LNCaP clone FGC (cell line): Measurements from ENCODE around the gene PYROXD2.
"Not testable (repeated sequence)": the region's sequence is repeated elsewhere in the genome, so short reads cannot be mapped to it uniquely, and the experiment has no call there.

Experiments
- DNase-seq: peaks from one replicate; pipeline ENCODE4 v3.0.0-alpha.2; 2011; ENCODE audit warnings: low read depth
- H3K4me3 ChIP-seq: 2 replicates; pipeline ENCODE4 v1.5.1; 2011; ENCODE audit warnings: mild to moderate bottlenecking, low read depth, low read length, control low read depth
- TF ChIP-seq, protein P1 (sequence below): IDR thresholded peaks from 2 replicates; pipeline ENCODE4 v1.5.1; 2012; ENCODE audit warnings: mild to moderate bottlenecking; ENCODE audit not compliant: control insufficient read depth, insufficient read depth; ENCODE audit errors: extremely low read depth

PYROXD2 gene

DNA sequence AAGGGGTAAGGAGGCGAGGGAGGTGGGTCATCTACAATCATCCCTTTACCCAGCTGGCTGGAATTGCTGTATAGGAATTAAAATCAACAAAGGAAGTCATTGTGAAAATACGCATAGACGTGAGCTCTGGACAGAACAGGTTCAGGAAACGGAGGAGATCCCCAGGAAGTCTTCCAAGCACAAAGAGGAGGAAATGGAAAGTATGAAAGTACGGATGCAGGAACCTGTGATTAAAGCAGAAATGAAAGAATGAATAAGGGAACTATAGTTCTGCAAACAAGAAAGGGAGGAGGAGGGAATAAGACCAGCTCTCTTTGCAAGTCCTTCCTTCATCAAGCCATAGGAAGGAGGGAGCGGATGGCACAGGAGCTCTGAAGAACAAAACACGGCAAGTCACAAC, 61.8 kb downstream of the PYROXD2 start:
- TF ChIP-seq, protein P1, sequence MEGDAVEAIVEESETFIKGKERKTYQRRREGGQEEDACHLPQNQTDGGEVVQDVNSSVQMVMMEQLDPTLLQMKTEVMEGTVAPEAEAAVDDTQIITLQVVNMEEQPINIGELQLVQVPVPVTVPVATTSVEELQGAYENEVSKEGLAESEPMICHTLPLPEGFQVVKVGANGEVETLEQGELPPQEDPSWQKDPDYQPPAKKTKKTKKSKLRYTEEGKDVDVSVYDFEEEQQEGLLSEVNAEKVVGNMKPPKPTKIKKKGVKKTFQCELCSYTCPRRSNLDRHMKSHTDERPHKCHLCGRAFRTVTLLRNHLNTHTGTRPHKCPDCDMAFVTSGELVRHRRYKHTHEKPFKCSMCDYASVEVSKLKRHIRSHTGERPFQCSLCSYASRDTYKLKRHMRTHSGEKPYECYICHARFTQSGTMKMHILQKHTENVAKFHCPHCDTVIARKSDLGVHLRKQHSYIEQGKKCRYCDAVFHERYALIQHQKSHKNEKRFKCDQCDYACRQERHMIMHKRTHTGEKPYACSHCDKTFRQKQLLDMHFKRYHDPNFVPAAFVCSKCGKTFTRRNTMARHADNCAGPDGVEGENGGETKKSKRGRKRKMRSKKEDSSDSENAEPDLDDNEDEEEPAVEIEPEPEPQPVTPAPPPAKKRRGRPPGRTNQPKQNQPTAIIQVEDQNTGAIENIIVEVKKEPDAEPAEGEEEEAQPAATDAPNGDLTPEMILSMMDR = no peak
- H3K4me3 ChIP-seq = no peak overlapping the region
- no peak for DNase-seq

GRCh38 chr10:98351831-98352402, 63.1 kb downstream of the PYROXD2 start:
- no peak for DNase-seq

DNA sequence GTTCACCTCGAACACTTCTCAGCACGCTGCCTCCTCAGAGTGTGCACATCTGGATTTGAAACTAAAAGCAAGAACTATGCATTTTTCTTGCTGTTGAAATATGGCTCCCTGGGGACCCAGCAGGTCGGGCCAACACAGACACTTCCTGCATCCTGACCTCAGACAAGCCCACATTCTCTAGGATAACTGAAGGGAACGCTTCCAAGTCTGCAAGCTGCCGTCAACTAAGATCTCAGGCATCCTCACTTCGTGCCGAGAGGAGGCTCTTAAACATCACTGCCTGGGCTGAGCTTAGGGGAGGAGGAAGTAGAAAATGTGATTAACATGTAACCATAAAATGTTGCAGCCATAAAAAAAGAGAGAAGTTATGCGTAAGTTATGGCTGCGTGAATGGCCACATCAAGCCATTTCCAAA, 65.5 kb downstream of the PYROXD2 start:
- DNase-seq = no peak
- no peak overlapping the region for H3K4me3 ChIP-seq
- TF ChIP-seq, protein P1 = no peak

More at GRCh38 chr10:98351831-98352402, 63.1 kb downstream of the PYROXD2 start:
- TF ChIP-seq, protein P1 = no peak
- no peak overlapping the region for H3K4me3 ChIP-seq

DNA sequence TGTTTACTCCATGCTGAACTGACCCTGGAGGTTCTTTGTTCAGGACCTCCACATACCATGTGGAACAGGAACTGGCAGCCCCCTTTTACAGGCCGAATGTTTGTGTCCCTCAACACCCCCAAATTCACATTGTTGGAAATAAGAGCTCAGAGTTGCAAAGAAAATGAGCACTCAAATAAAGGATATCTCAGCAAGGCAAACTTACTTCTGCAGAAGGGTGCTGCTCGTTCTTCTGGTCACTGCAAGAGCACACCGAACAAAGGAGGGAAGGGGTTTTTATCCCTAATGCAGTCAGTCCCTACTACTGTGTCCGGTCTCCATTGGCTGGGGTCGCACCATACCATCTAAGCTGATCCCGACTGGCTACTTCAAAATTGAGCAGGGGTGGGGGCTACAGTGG, 68.1 kb downstream of the PYROXD2 start:
- DNase-seq = no peak
- TF ChIP-seq, protein P1 = no peak
- no peak overlapping the region for H3K4me3 ChIP-seq

DNA sequence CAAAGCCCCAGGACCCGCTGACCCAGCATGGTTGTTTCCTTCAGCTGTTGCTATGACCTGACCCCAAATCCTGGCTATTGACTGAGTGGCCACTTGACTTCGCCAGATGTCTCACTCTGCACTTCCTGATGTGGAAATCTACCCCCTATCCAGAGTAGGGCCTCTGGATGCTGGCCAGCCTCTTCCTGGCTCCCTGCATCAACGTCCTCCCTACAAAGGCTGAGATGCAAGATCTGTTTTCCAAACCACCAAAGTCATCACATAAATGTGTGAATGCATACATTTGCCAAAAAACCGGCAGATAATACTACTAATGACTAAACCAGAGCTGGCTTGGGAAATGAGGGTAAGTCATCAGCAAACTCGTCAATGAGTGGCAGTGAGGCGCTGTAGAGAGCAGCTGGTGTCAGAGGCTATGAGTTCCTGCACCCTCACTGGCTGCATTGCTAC, 70.4 kb downstream of the PYROXD2 start:
- no peak for DNase-seq
- H3K4me3 ChIP-seq = no peak overlapping the region
- TF ChIP-seq, protein P1 = no peak

DNA sequence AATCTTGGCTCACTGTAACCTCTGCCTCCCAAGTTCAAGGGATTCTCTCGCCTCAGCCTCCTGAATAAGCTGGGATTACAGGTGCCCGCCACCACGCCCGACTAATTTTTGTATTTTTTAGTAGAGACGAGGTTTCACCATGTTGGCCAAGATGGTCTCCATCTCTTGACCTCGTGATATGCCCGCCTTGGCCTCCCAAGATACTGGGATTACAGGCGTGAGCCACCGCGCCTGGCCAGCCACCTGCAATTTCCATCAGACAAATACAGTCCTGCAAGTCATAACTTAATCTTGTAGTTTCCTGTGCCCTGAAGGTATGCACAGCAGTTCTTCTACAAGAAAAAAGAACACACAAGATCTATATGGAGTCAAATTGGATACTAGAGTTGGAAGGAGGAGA, 73.3 kb downstream of the PYROXD2 start:
- H3K4me3 ChIP-seq, DNase-seq: not testable (repeated sequence)

DNA sequence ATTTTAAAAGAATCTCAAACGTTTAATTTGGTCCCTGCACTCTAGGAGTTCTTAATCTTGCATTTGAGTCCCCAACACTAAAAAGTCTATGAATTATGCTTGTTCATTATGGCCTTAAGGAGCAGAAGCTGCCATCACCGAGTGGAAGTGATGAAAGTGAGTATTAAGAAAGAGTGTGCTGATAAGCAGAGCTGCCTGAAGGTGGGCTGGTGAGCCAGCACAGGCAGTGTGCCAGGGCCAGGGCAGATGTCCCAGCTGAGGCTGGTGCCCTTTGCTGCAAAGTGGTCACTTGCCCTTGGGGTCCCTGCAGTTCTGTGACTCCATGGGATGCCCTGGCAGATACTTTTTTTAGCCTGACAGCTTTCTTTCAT, 74.1 kb downstream of the PYROXD2 start:
- no peak overlapping the region for H3K4me3 ChIP-seq
- no peak for DNase-seq
- TF ChIP-seq, protein P1 = no peak
